ENCODE results near the gene ASIC1.
A peak's percentile ranks its signal among the peaks of the same experiment; 100 is the strongest.

The ASIC1 gene

DNA sequence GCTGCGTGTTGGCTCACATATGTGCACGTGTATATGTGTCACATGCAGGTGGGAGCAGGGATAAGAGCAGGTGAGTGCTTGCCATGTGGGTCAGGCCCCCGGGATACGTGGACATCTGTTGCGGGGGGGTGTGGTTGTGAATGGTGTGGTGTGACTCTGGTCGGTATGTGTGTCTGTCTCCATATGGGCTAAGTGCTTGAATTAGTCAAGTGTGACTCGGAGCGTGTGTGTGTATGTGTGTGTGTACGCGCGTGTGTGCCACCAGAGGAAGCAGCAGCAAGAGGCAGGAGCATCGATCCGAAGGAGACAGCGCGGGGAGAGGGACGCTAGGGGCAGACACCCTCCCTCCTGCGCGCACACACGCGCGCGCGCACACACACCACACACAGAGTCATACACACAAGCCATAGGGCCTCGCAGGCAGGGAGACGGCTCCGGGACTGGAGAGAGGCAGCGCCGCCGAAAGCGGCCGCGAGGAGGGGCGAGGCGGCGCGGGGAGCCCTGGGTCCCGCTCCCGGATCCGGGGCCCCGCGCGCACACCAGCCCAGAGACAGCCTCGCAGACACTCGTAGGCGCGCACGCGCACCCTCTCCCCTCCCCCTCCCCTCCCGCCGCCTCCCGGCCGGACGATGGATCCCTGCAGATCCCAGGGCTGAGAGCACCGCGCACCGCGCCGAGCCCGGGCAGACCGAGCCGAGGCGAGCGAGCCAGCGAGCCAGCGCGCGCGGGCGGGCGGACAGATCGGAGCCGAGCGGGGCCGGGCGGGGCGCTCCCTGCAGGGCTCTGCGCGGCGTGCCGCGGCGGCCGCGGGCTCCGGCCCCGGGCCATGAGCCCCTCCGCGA, at the start of gene ASIC1:
Gene ASIC1, plus strand, starts transcription at position 597 of the 842 bp plus-strand sequence. CDS start 1,171 bp downstream, outside the sequence.
- ATAC-seq (replicated peaks) (peak; percentile 67 to 71), DNase-seq (no peak)
- Mint-ChIP-seq H3K27me3 (peaks cover 65 to 71% of the 10 kb centered on the region in 2 donors), H3K36me3 (no peaks in the 10 kb centered on the region), H3K4me1 (peaks cover 19 to 23% of the 10 kb centered on the region in 2 donors), H3K27ac (peak within 1 kb of the TSS; percentile 63), H3K4me3 (peak within 1 kb of the TSS; percentile 88 to 90), H3K9me3 (no peaks in the 10 kb centered on the region)

DNA sequence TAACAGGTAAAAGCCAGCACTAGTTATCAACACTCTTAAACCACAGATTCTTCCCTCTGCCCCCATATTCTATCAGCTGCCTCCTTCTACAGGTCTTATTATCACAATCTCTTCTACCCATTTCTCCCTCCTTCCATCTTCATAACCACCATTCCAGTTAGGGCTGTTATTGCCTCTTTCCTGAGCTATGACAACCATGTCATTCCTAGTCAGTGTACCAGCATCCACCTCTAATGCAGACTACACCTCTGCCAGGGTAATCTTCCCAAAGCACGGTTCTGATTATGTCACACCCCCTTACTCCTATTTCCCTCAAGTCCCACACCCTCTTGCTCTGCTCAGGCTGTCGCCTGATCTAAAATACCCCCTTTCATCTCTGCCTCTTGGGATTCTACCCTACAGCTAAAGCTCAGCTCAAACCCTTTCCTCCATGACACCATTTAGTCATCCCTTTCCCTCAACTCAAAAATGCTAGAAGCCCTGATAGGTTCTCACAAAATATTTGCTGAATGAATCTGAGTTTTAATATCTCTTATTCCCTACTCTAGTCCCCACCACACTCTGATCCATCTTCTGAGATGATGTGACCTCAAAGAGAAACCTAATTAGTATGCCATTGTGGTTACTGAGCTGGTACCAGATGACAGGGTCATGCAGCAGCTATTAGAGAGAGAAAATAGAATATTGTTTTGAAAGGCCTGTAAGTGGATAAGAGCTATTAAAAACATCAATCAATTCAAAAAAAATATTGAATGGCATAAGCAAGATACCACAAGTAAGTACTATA, 43.8 kb upstream of the ASIC1 start:
- Mint-ChIP-seq H3K36me3 (peaks cover 15 to 18% of the 10 kb centered on the region in 2 donors), H3K27me3 (no peaks in the 10 kb centered on the region), H3K9me3 (no peaks in the 10 kb centered on the region), H3K27ac (no peak overlapping the region), H3K4me1 (peaks cover 0 to 6% of the 10 kb centered on the region in 2 donors), H3K4me3 (no peak overlapping the region)
- DNase-seq (no peak), ATAC-seq (replicated peaks) (peak in 1 of 2 donors; percentile 51)

DNA sequence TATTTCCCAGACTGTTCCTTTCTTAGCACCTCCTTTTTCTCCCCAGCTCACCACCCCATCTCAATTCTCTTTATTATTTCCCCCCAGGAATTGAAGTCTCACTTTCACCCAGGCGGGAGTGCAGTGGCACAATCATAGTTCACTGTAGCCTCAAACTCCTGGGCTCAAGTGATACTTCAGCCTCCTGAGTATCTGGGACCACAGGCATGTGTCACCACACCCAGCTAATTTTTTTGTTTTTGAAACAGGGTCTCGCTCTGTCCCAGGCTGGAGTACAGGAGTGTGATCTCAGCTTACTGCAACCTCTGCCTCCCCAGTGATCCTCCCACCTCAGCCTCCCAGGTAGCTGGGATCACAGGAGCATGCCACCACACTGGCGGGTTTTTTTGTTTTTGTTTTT, 43.1 kb upstream of the ASIC1 start:
- H3K27ac Mint-ChIP-seq, result no peak overlapping the region

DNA sequence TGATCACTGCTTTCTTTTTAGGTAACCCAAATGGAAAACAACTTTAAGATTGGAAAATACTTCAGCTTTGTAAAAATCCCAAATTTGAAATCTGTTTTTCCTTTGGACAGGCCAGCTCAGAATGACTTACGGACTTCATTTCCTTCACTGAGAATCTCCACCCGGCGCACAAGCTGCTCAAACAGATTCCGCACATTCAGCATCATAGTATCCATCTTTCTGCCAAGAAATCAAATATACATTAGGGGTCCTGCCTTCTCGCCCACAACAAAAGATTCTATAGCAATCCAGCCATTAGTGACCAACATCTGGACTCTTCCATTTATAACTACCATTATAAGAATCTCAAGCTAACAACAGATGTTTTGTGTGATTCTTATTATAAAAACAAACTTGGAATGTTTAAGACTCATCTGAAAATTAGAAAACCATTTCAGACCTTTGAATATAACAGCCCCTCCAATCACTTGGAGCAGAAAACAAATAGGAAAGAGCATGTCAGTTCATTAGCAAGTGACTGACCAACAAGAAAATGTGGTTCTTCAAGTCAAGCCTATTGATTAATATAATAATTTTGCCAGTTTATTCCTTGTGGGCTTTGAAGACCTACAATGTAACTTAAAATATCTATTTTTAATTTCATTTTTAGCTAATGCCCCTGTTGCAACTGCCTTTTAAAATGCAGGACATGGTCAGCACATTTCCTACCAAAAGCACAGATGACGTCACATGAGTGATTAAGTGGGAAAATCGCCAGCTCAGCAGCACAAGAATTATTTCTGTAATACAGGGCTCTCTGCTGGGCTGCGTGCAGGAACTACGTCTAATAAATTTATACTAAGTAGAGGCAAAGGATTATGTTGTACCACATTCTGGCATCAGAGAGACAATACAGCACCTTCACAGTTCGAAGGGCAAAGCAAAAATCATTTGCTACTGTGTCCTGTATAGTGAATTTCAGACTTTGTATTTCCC, 40.6 kb upstream of the ASIC1 start:
- peaks cover 0 to 6% of the 10 kb centered on the region in 2 donors for H3K4me1 Mint-ChIP-seq
- H3K36me3 Mint-ChIP-seq, result peaks cover 5 to 12% of the 10 kb centered on the region in 2 donors
- no peak overlapping the region for H3K4me3 Mint-ChIP-seq
- H3K27ac Mint-ChIP-seq, result no peak overlapping the region
- no peaks in the 10 kb centered on the region for H3K27me3 Mint-ChIP-seq
- no peak for ATAC-seq (replicated peaks)
- DNase-seq, result no peak
- no peaks in the 10 kb centered on the region for H3K9me3 Mint-ChIP-seq

More for the DNA sequence above, 43.1 kb upstream of the ASIC1 start:
- H3K9me3 Mint-ChIP-seq, result no peaks in the 10 kb centered on the region
- H3K27me3 Mint-ChIP-seq, result no peaks in the 10 kb centered on the region
- peaks cover 14 to 17% of the 10 kb centered on the region in 2 donors for H3K36me3 Mint-ChIP-seq
- peaks cover 0 to 6% of the 10 kb centered on the region in 2 donors for H3K4me1 Mint-ChIP-seq
- DNase-seq (no peak), ATAC-seq (replicated peaks) (no peak)
- H3K4me3 Mint-ChIP-seq, result no peak overlapping the region

DNA sequence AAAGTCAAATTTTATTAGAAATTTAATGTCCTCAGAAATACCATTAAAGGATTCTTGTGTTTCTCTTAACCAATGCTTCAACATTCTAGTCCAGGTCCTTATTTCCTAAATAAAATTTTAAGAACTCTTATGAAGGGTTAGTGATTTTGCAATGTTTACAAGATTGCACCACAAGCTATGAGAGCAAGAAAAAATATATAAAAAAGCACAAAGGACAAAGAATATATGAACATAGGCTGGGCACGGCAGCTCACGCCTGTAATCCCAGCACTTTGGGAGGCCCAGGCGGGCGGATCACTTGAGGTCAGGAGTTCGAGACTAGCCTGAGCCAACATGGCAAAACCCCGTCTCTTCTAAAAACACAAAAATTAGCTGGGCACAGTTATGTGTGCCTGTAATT, 39.8 kb upstream of the ASIC1 start:
- no peak overlapping the region for H3K4me3 Mint-ChIP-seq

DNA sequence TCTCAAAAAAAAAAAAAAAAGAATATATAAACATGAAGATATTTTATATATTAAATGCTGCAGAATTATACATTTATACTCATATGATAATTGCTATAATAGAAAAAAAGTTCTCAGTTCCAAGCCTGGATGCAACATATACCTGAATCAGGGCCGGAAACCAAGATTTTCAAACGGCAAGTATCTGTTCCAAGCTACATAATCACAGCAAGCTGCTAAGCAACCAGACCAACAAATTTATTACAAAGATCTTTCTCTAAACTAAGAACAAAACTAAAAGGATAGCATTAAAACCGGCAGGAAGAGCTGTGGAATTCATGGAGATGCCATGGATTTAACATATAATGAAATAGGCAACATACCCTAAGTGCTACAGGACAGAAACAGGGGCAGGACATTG, 39.2 kb upstream of the ASIC1 start:
- Mint-ChIP-seq H3K4me3 (no peak overlapping the region), H3K9me3 (no peaks in the 10 kb centered on the region), H3K36me3 (peaks cover 5 to 11% of the 10 kb centered on the region in 2 donors), H3K27ac (no peak overlapping the region), H3K4me1 (peaks cover 0 to 6% of the 10 kb centered on the region in 2 donors), H3K27me3 (no peaks in the 10 kb centered on the region)
- no peak for ATAC-seq (replicated peaks)
- DNase-seq, result no peak

More for the DNA sequence above, 39.8 kb upstream of the ASIC1 start:
- no peaks in the 10 kb centered on the region for H3K9me3 Mint-ChIP-seq
- no peak for DNase-seq
- no peak for ATAC-seq (replicated peaks)
- H3K36me3 Mint-ChIP-seq, result peaks cover 5 to 12% of the 10 kb centered on the region in 2 donors
- H3K27me3 Mint-ChIP-seq, result no peaks in the 10 kb centered on the region
- peaks cover 0 to 6% of the 10 kb centered on the region in 2 donors for H3K4me1 Mint-ChIP-seq
- no peak overlapping the region for H3K27ac Mint-ChIP-seq

DNA sequence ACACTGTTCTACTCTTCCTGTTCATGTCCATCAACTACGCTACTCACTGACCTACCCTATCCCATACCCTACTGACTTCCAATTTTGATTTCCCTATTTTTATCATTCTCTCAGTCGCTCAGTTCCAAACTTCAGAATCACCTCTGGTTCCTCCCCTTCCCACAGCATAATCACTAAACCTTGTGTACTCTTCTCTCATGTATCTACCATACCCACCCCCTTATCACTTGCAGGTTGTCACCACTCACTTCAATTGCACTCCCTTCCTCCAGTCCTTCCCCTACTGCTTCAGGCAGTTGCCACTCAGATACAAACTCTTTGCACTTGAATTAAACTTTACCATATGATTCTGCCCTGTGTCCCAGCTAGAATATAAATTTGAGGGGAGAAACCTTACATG, 38.4 kb upstream of the ASIC1 start:
- Mint-ChIP-seq H3K36me3 (peaks cover 3 to 5% of the 10 kb centered on the region in 2 donors), H3K4me3 (no peak overlapping the region), H3K4me1 (peaks cover 0 to 8% of the 10 kb centered on the region in 2 donors), H3K9me3 (no peaks in the 10 kb centered on the region), H3K27ac (no peak overlapping the region), H3K27me3 (no peaks in the 10 kb centered on the region)
- no peak for ATAC-seq (replicated peaks)
- DNase-seq, result no peak

DNA sequence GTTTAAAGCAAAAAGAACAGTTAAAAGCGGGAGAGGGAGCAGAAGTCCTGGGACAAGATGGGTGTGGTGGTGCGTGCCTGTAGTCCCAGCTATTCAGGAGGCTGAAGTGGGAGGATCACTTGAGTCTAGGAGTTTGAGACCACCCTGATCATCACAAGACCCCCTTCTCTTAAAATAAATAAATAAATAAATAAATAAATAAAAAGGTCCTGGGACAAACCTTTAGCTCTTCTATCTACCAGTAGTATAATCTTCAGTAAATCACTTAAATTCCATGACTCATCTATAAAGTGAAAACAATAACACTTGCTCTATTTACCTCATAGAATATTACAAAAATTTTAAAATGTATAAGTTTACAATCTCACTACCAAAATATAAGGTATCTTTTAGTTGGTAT, 37.9 kb upstream of the ASIC1 start:
- no peaks in the 10 kb centered on the region for H3K9me3 Mint-ChIP-seq
- H3K36me3 Mint-ChIP-seq, result peaks cover under 1% of the 10 kb centered on the region in 2 donors
- no peak overlapping the region for H3K27ac Mint-ChIP-seq
- peaks cover 0 to 8% of the 10 kb centered on the region in 2 donors for H3K4me1 Mint-ChIP-seq
- no peak for ATAC-seq (replicated peaks)
- H3K27me3 Mint-ChIP-seq, result no peaks in the 10 kb centered on the region
- H3K4me3 Mint-ChIP-seq, result no peak overlapping the region
- DNase-seq, result no peak

DNA sequence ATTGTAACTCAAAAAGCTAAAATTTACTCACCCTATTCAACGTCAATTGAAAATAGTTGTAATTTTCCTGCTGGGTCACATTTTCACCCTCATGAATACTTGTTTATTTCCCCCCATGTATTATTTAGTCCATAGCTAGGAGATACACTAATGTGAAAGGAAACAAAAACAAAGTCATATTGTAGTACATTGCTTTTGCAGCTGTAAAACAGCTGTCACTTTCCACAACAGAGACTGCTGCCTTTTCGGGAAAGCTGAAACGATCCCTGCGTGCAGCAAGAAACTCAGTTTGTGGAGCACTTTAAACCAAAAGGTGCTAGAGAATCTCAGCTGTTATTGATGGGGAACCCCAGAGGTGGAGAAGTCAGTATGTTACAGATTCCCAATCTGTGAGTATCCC, 36.4 kb upstream of the ASIC1 start:
- H3K4me1 Mint-ChIP-seq, result peaks cover 5 to 23% of the 10 kb centered on the region in 2 donors
- DNase-seq (no peak), ATAC-seq (replicated peaks) (no peak)
- peaks cover 0 to 3% of the 10 kb centered on the region in 2 donors for H3K36me3 Mint-ChIP-seq
- no peak overlapping the region for H3K4me3 Mint-ChIP-seq
- H3K9me3 Mint-ChIP-seq, result peaks cover 2 to 4% of the 10 kb centered on the region in 2 donors
- no peaks in the 10 kb centered on the region for H3K27me3 Mint-ChIP-seq
- no peak overlapping the region for H3K27ac Mint-ChIP-seq

DNA sequence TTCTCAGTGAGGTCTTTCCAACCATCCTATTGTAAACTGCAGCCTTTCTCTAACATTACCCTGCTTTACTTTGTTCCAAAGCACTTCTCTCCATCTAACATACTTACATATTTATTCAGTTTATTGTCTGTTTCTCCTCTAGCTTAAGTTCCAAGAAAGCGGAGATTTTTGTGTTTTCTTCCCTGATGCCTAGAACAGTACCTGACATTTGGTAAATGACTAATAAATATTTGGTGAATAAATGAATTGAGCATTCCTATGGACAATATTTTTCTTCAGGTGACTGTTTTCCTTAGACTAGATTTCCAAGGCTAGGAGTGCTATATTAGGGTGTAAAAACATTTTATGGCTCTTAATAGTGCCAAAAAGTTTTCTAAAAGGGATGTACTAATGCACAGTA, 34.5 kb upstream of the ASIC1 start:
- peaks cover 5 to 23% of the 10 kb centered on the region in 2 donors for H3K4me1 Mint-ChIP-seq
- H3K27me3 Mint-ChIP-seq, result no peaks in the 10 kb centered on the region
- no peak overlapping the region for H3K27ac Mint-ChIP-seq
- H3K9me3 Mint-ChIP-seq, result peaks cover 2 to 4% of the 10 kb centered on the region in 2 donors
- H3K36me3 Mint-ChIP-seq, result peaks cover 0 to 3% of the 10 kb centered on the region in 2 donors
- ATAC-seq (replicated peaks) (no peak), DNase-seq (no peak)
- no peak overlapping the region for H3K4me3 Mint-ChIP-seq

DNA sequence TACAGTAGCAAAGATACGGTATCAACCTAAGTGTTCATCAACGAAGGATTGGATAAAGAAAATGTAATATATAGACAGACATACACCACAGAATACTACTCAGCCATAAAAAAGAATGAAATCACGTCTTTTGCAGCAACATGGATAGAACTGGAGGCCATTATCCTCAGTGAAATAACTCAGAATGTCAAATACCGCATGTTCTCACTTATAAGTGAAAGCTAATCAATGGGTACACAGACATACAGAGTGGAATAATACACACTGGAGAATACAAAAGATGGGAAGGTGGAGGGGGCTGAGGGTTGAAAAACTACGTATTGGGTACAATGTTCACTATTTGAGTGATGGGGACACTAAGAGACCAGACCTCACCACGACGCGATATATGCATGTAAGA, 33.2 kb upstream of the ASIC1 start:
- DNase-seq (no peak), ATAC-seq (replicated peaks) (no peak)
- H3K4me1 Mint-ChIP-seq, result peaks cover 5 to 23% of the 10 kb centered on the region in 2 donors
- H3K4me3 Mint-ChIP-seq, result peak overlapping the region; percentile 95 to 100
- peaks cover 0 to 3% of the 10 kb centered on the region in 2 donors for H3K36me3 Mint-ChIP-seq
- peak overlapping the region; percentile 91 for H3K27ac Mint-ChIP-seq
- H3K9me3 Mint-ChIP-seq, result peaks cover 2 to 4% of the 10 kb centered on the region in 2 donors
- no peaks in the 10 kb centered on the region for H3K27me3 Mint-ChIP-seq

DNA sequence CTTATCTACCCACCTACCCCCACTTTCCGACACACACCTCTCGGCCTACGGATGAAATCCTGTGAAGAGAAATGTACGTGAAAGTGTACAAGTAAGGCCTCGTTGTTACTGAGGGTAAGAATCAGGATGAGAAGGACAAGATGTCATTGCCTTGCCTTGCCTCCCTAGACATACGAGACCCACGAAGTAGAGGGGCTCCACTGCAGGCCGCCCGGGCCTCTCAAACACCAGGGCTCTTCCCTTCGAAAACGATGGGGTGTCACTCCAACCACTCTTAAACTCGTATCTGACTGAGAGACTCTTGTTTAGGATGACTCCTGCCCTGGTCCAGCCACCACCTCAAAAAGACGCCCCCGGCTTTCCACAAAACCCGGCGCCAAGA, 32.6 kb upstream of the ASIC1 start:
- peak; percentile 23 to 33 for ATAC-seq (replicated peaks)
- H3K36me3 Mint-ChIP-seq, result peaks cover 0 to 3% of the 10 kb centered on the region in 2 donors
- H3K9me3 Mint-ChIP-seq, result peaks cover 2 to 4% of the 10 kb centered on the region in 2 donors
- H3K27me3 Mint-ChIP-seq, result no peaks in the 10 kb centered on the region
- peak overlapping the region; percentile 91 for H3K27ac Mint-ChIP-seq
- H3K4me3 Mint-ChIP-seq, result peak overlapping the region; percentile 95 to 100
- DNase-seq, result no peak
- peaks cover 5 to 23% of the 10 kb centered on the region in 2 donors for H3K4me1 Mint-ChIP-seq

DNA sequence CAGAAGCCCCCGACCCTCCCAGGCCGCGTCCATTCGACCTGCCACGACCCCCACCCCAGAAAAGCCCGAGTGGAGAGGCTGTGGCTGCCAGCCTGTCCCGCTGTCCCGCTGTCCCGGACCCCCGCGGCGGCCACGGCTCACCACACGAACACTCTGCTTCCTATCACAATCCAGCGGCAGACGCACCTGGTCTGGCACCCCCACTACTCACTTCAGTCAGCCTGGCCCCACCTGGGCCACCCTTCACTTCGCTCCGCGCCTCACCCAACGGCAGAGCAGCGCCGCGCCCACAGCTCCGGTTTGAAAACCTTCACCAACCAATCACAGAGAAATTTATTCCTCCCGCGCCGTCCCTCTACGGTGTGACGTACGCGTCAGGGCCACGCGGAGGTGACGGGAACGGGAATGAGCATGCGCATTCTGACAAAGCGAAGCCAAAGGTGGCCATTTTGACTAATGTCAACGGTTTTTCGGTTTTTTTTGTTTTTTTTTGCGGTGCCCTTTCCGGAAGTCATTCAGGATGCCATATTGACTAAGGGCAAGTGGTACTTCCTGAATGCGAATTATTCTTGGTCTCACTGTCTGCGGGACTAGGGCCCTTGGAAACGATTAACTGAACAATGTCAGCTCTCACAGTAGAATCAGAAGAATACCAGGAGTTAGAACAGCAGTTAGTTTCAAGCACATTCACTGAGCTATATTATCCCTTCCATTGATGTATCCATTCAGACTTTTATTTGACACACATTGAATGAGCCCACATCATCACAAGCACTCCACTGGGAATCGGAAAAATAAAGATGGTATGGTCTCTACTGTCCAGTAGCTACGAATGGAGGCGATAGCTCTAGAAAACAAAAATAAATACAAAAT, 32.0 kb upstream of the ASIC1 start, which contains the start of gene RACGAP1:
Gene RACGAP1, minus strand, starts transcription at position 308 of the 873 bp plus-strand sequence. CDS start 8,779 bp downstream, outside the sequence.
- H3K36me3 Mint-ChIP-seq, result peaks cover 0 to 3% of the 10 kb centered on the region in 2 donors
- ATAC-seq (replicated peaks), result peak; percentile 99
- DNase-seq, result peak; percentile 96
- H3K9me3 Mint-ChIP-seq, result peaks cover 2 to 4% of the 10 kb centered on the region in 2 donors
- H3K4me3 Mint-ChIP-seq, result peak within 1 kb of the TSS; percentile 95 to 100
- peaks cover 5 to 23% of the 10 kb centered on the region in 2 donors for H3K4me1 Mint-ChIP-seq
- peak within 1 kb of the TSS; percentile 91 for H3K27ac Mint-ChIP-seq
- H3K27me3 Mint-ChIP-seq, result no peaks in the 10 kb centered on the region
